ENCODE results near the gene PDCL3. TPM values are rescaled to one million over a fixed set of nuclear protein-coding genes. Genes with fewer than 3 reads are reported as not detected.

Gene PDCL3
- 19.0 and 23.6 TPM in 2 replicates for total RNA-seq

DNA sequence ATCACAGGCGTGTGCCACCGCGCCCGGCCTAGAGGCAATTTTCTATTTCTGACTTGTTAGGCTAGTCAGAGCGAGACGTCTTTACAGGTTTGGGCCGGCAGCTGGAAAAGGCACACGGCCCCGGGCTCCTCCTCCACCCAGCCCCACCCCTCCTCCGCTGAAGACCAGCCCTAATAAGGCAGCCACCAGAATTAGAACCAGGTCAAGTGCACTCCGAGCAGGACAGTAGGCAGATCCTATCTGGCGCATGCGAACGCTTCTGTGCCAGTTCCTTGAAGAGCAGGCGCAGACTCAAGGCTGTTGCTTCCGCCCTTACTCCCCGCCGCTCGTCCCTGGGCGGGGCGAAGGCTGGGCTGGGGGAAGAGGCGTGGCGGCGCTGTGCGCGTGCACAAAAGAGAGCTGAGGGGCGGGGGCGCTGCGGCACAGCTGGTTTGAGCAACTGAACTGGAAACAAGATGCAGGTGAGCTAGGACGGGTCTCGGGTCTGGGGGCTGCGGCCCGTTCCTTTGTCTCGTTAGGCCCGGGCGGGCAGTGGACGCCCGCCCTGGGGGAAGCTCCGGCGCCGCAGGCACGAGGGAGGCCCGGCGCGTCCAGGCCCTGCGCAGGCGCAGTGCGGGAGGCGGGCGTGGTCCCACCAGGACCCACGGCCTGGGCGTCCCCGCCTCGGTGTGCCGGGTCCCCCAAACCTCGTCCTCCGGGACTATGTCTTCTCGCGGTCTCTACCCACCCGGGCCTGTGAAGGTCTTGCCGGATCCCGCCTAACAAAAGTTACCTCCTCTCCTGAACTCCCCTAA, at the start of gene PDCL3:
TSS of gene PDCL3 (plus strand) at position 381 of the 794 bp plus-strand sequence. CDS start at position 456, 75 bp downstream.

Other genes starting within 250 kb of the PDCL3 start
- gene LONRF2, start 240.5 kb upstream of the PDCL3 start, total RNA-seq: under 0.01 TPM in 2 replicates
- 11.5 and 13.0 TPM in 2 replicates for gene CHST10, start 145.3 kb upstream of the PDCL3 start, total RNA-seq
- gene NMS, start 92.5 kb upstream of the PDCL3 start, total RNA-seq: not detected in 2 replicates